ENCODE results near the gene DFFB. TPM values are rescaled to one million over a fixed set of nuclear protein-coding genes. Genes with fewer than 3 reads are reported as not detected.

DFFB gene
- total and polyA plus RNA-seq, 2 donors (not counting 3 experiments of a cell fraction or from before 2014, with no cell fraction given): 11.7 to 11.8 TPM

GRCh38 chr1:3919706-3920105 is 62.4 kb downstream of the DFFB start:
- intact Hi-C loops (cut with micrococcal nuclease): no loop called here

More at GRCh38 chr1:3919706-3920105, 62.4 kb downstream of the DFFB start:
- CTCF ChIA-PET: no interaction called here
- no peak overlapping the region for H3K4me2 ChIP-seq (ENCODE audit: insufficient read depth, low read length)
- H3K4me1 ChIP-seq (ENCODE audit: control insufficient read depth, extremely low read depth, insufficient read depth, low read length): no peaks in the 10 kb centered on the region
- no peaks in the 10 kb centered on the region for H3K9me3 ChIP-seq (replicated peaks; ENCODE audit: control insufficient read depth, insufficient read depth, low read length)
- POLR2A ChIA-PET: no interaction called here
- H3K36me3 ChIP-seq (ENCODE audit: control insufficient read depth in 2 of 2, extremely low read depth in 1 of 2, insufficient read depth in 2 of 2, low read length in 2 of 2): no peaks in the 10 kb centered on the region
- no peak overlapping the region for H3K4me3 ChIP-seq (replicated peaks in 1 of 3; ENCODE audit: insufficient read depth in 1 of 3, low read depth in 1 of 3, low read length in 3 of 3)
- no peak overlapping the region for H3K27ac ChIP-seq (ENCODE audit: insufficient read depth, low read depth, low read length)
- no peaks in the 10 kb centered on the region for H3K9me1 ChIP-seq (replicated peaks; ENCODE audit: control insufficient read depth, extremely low read depth, insufficient read depth, low read length)
- dilution Hi-C loops (cut with MboI; ENCODE audit: extremely low pct_ligation_motif_present, low sequenced_read_pairs): no loop called here
- H3K27me3 ChIP-seq (ENCODE audit: control insufficient read depth in 2 of 2, insufficient read depth in 2 of 2, low read length in 2 of 2): no peaks in the 10 kb centered on the region
- H3K79me2 ChIP-seq (ENCODE audit: control insufficient read depth, insufficient read depth, low read length): no peaks in the 10 kb centered on the region
- no TSS peak for BruUV-seq (replicated peaks)
- FAIRE-seq: no peak
- H2AFZ ChIP-seq (ENCODE audit: low read depth, low read length): no peak overlapping the region
- TF ChIP-seq EZH2 (IDR thresholded peaks at IDR 0.05; ENCODE audit: borderline replicate concordance, low read depth, low read length, severe bottlenecking) (no peak), CTCF (IDR thresholded peaks at IDR 0.05; ENCODE audit: extremely low read depth in 1 of 2, insufficient read depth in 1 of 2, low read depth in 1 of 2, low read length in 2 of 2) (no peak), POLR2AphosphoS5 (IDR thresholded peaks at IDR 0.05; ENCODE audit: insufficient read depth, low read depth, low read length) (no peak), MAX (IDR thresholded peaks at IDR 0.05; ENCODE audit: insufficient read depth, insufficient read length) (no peak), GATA2 (IDR thresholded peaks at IDR 0.05; ENCODE audit: insufficient read depth, insufficient read length, low read depth, low read length) (no peak), MYC (IDR thresholded peaks at IDR 0.05; ENCODE audit: low read depth, low read length) (no peak), JUN (IDR thresholded peaks at IDR 0.05; ENCODE audit: borderline replicate concordance, insufficient read depth, insufficient read length, low read depth) (no peak), FOS (IDR thresholded peaks at IDR 0.05; ENCODE audit: borderline replicate concordance, insufficient read depth, low read length) (no peak), POLR2A (IDR thresholded peaks at IDR 0.05; ENCODE audit: low read depth, low read length) (no peak)
- no peak for DNase-seq (ENCODE audit: low read depth, low spot score)
- no peak overlapping the region for H3K9ac ChIP-seq (replicated peaks; ENCODE audit: extremely low read depth, insufficient read depth, low read length)
- H4K20me1 ChIP-seq (replicated peaks; ENCODE audit: control insufficient read depth, extremely low read depth, insufficient read depth, low read length): no peaks in the 10 kb centered on the region
